ENCODE data around the gene NFKBIE.
"Not testable (repeated sequence)": the region's sequence is repeated elsewhere in the genome, so short reads cannot be mapped to it uniquely, and the experiment has no call there.

Gene NFKBIE

DNA sequence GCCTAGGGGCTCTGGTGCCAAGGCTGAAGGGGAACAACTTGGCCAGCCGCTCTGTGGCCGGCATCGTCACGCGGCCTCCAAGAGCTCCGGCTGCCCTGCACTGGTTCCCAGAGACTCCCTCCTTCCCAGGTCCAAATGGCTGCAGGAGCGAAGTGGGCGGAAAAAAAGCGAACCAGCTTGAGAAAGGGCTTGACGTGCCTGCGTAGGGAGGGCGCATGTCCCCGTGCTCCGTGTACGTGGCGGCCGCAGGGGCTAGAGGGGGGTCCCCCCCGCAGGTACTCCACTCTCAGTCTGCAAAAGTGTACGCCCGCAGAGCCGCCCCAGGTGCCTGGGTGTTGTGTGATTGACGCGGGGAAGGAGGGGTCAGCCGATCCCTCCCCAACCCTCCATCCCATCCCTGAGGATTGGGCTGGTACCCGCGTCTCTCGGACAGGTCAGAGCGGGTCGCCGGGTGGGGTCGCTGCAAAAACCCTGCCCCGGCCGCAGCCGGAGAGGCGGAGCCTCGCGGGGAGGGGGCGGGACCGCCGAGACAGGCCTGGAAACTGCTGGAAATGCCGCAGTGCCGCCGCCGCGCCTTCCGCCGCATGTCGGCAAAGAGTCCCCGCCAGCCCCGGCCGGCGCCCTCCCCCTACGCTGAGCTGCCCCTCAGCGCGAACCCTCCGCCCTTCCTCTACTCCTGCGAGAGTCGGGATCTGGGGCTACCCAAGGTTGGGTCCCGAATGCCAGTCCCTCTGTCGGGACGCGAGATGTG lies 19.3 kb downstream of the NFKBIE start:
- peak; percentile 91 for DNase-seq (ENCODE audit: low read depth)

DNA sequence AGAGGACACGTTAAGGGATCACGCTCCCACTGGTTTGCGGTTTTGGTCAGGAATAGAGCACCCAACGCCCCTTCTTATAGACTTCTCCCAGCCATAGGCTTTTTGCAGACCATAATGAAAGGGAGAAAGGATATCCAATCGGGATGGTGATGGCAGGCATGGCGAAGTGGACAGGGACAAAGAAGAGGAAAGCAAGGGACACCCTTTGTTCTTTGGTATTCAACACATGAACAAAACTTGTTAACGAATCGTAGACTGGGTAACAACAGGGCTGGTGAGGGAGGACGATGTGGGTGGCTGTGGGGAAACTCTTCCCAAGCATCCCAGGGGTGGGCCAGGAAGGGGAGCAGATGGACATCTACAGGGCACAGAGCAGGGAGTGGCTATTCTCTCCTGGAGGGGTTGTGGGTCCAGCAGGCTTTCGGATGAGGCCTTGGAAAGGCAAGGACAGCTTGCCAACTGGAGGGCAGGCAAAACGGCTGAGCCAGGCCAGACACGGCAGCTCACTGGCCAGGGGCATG lies 19.9 kb downstream of the NFKBIE start:
- DNase-seq (ENCODE audit: low read depth), result no peak

DNA sequence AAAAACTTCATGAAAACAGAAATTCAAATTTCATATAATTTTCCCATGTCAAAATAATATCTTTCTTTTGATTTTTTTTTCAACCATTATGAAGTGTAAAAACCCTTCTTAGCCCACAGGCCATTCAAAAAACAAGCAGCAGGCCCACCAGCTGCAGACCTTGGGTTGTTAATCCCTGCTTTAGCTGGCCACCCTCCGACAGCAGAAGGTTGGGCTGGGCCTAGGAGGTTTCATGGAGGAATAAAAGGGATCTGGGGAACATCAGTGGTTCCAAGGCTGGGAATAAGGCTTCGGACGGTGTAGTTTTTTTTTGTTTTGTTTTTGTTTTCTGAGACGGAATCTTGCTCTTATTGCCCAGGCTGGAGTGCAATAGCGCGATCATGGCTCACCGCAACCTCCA lies 22.0 kb downstream of the NFKBIE start:
- no peak for DNase-seq (ENCODE audit: low read depth)

DNA sequence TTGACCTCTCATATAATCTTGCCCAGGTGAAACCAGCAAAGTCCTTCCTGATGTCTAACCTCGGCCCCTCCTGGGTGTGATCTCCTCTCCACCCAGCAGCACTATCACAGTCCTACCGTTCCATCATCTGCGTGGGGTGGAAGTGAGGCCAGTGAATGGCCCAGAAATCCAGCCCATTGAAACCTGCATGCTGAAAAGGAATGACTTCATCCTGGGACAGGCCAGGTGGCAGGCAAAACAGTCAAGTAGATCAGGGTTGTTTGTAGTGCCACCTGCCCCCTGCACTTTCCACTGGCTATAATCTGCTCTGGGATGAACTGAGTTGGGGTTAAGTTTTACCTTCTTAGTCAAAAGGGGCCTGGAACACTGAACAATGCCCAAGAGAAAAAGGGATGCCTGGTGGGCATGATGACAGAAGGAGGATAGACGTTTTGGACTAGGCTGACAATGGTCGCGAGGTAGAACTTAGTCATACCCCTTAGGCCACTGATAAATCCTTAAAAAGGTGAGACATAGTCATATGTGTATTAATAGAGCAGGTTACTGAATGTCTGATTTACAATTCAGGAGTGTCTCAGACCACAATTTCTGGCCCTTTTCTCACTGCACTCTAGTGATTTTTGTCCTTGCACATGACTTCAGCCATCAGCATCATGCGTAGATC lies 26.5 kb downstream of the NFKBIE start:
- DNase-seq (ENCODE audit: low read depth), result no peak

DNA sequence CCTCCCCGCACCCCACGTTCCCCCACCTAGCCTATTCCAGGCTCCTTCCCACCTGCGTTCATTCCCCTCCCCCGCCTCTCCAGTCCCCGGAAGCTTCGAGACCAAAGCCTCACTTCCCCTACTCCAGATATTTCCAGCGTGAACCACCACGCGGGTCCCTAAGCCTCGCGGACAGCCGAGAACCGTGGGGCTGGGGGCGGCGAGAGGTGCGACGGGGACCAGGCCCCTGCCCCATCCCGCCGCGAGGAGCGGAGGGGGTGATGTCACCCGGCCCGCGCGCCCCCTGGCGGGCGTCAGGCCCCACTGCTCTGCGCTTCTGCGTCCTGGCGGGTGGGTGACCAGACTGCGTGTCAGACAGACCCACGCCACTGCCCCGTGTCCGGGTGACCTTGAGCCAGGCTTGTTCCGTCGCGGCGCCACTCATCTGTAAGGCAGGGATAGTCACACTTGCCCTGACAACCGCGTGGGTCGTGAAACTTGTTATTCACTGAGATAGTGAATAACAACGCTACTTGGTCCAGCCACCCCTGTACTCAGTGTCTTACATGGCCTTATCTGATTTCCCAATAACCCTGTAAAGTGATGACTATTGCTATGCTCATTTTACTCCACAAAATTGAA lies 27.4 kb downstream of the NFKBIE start:
- peak; percentile 82 for DNase-seq (ENCODE audit: low read depth)

DNA sequence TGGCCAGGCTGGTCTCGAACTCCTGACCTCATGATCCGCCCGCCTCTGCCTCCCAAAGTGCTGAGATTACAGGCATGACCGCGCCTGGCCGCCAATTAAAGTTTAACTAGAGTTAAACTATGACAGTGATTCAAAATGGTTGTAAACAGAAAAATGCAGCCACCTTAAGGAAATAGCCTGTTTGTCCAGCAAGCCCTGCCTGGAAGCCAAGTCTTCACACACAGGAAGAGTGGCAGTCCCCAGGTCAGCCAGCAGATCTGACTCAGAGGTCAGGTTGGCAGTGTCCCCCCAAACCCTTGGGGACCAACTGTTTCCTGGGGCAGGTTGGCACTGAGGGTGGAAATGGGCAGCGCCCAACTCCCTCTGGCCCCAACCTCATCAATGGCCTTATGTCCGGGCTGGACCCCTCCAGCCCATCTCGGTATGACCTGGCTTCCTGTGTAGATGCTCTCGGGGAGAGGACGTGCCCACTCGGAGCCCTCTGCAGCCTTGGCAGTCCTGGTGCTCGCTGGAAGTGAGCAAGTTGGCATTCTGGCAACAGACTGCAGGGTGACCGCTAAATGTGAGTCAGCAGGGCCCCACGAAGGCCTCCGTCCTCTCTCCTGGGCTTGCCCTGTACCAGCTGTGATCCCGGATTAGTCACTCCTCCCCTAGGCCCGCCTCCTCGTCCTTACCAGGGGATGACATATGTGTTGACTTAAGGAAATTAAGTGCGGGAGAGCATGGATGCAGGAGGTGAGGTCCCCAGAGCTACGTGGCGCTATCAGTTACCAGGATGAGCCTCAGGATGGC lies 28.1 kb downstream of the NFKBIE start:
- DNase-seq (ENCODE audit: low read depth), result peak; percentile 69

DNA sequence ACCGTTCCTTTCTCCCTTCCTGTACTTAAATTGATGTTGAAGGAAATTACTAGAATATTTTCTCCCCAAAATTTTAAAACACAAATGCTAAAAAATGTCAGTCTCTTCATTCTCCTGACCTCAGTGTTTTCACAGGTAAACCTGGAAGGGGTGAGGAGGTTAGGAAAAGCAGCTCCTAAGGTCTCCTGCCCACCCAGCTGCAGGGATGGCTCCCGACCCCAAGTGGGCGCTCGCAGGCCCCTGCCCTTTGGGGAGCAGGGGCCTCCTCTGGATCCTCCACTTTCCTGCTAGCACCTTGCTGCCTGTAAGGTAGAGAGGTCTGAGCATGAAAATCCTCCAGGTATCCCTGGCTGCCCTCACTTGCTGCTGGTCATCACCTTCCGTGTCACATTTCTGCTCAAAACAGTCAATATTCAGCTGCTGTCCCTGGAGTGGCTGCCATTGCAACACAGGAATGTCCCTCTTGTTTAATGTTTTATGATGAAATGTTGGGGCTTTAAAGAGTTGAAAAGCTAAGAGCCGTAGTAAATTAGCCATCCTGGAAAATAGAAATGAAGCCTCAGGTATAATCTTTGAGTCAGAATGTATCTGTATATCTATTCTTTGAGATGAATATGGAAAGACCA lies 29.3 kb downstream of the NFKBIE start:
- no peak for DNase-seq (ENCODE audit: low read depth)

DNA sequence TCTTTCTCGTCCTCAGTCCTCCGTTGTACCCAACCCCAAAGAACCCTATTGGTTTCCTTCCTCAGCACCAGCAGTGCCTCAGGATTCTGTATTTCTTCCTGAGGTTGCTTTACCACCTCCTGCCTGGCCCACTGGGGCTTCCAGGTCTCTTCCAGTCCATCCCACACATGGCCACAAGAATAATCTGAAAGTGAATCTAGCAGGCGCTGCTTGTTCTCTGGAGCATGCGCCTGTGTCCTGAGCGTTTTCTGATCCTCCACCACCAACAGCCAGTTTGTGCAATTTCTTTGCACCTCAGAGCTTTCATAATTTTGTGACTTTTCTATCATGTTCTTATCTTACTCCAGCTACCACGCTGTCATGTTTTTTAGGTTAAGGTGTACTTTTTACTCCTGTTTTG lies 30.1 kb downstream of the NFKBIE start:
- DNase-seq (ENCODE audit: low read depth), result no peak

DNA sequence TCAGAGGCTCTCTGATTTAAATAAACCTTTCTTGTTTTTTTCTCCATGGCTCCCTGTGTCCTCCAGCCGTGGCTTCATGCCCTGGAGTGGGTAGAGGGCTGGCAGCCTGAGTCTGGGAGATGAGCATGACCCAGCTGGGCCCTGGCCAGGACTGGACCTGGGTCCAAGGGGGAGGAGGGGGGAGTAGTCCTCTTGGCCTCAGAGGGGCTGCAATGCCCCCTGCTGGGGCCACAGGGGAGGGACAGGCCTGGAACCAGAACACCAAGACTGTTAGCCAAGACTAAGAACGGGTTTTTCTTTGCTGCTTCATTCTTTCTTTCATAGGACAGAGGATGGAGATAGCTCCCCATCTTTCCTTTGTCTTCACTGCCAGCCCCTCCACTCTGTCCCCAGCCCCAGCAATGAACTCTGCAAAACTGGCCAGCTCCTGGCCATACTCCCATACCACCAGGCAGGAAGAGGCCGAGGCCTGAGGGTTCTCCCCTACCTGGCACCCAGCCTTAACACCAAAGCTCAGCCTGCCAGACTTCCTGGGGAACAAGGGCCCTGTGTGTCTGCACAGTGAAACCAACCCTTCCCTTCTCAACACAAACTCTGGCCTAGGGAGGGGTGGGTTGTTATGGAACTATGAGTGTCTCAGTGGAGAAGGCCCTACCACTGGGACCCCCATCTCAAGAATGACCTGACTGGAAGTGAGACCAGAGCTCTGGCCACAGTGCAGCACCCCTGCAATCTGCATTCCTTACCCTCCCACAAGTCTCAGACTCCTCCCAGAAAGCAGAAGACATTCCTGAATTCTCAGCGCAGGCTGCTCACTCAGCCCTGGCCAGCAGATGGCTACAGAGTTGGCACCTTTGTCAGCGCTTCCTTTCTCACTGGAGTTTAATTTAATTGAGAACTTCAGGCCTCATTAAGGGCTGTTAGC lies 31.0 kb downstream of the NFKBIE start:
- DNase-seq (ENCODE audit: low read depth), result no peak

DNA sequence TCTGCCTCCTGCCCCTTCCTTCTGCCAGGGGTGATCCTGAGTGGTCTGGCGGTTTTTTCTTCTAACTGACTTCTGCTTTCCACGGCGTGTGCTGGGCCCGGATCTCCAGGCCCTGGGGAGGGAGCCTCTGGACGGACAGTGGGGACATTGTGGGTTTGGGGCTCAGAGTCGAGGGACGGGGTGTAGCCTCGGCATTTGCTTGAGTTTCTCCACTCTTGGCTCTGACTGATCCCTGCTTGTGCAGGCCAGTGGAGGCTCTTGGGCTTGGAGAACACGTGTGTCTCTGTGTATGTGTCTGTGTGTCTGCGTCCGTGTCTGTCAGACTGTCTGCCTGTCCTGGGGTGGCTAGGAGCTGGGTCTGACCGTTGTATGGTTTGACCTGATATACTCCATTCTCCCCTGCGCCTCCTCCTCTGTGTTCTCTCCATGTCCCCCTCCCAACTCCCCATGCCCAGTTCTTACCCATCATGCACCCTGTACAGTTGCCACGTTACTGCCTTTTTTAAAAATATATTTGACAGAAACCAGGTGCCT lies 31.7 kb downstream of the NFKBIE start:
- no peak for DNase-seq (ENCODE audit: low read depth)

DNA sequence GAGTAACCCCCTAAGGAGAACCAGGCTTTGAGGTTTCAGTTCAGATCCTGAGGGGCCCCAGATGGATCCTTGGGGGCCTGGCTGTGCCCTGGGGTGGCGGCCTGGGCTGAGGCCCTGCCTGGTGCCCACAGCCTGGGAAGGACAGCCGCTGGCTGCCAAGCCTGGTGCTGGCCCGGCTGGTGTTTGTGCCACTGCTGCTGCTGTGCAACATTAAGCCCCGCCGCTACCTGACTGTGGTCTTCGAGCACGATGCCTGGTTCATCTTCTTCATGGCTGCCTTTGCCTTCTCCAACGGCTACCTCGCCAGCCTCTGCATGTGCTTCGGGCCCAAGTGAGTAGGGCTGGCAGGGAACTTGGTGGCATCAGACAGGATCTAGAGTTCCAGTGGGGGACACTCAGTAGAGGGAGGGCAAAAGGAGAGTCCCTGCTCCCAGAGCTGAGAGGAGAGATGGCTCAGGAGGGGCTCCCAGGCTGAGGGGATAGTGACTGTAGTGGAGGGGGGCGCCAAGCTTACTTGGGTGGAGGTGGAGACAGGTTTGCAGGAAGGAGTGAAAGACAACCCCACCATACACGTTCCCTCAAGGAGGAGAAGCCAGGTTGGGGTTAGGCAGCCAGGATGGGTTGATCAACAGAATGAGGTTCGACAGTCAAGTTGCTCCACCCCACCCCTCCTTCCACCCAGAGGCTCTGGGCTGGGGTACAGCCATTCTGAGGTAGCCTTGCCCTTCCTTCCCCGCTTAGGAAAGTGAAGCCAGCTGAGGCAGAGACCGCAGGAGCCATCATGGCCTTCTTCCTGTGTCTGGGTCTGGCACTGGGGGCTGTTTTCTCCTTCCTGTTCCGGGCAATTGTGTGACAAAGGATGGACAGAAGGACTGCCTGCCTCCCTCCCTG lies 32.4 kb downstream of the NFKBIE start:
- no peak for DNase-seq (ENCODE audit: low read depth)

DNA sequence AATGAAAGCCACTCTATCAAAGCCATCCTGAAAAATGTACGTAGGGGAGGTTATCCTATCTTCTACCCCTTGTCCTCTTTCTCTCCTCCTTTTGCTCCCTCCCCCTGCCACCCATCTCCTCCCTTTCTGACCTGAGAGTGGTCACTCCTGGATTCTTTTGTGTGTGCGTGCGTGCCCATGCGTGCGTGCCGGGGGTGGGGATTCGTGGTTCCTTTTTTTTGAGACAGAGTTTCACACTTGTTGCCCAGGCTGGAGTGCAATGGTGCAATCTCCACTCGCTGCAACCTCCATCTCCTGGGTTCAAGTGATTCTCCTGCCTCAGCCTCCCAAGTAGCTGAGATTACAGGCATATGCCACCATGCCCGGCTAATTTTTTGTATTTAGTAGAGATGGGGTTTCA lies 33.9 kb downstream of the NFKBIE start:
- DNase-seq (ENCODE audit: low read depth), result not testable (repeated sequence)

DNA sequence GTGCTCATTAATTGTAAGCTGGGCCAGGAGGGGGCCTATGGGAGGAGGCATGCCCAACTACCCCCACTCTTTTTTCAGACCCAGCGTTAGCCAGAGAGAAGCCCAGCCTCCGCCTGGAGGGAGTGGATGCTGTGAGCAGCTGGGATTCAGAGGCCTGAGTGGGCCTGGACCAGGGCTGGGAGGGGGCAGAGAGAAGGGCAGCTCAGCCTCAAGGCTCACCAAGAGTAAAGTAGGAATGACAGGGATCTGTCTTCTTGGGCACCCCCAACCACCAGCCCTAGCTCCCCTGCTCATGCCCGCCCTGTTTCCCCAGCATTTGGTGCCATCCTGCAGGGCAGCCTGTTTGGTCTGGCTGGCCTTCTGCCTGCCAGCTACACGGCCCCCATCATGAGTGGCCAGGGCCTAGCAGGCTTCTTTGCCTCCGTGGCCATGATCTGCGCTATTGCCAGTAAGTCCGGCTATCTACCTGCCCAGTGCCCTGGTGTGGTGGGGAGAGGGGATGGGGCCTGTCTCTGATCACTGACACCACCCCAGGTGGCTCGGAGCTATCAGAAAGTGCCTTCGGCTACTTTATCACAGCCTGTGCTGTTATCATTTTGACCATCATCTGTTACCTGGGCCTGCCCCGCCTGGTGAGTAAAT lies 35.2 kb downstream of the NFKBIE start:
- DNase-seq (ENCODE audit: low read depth), result no peak

DNA sequence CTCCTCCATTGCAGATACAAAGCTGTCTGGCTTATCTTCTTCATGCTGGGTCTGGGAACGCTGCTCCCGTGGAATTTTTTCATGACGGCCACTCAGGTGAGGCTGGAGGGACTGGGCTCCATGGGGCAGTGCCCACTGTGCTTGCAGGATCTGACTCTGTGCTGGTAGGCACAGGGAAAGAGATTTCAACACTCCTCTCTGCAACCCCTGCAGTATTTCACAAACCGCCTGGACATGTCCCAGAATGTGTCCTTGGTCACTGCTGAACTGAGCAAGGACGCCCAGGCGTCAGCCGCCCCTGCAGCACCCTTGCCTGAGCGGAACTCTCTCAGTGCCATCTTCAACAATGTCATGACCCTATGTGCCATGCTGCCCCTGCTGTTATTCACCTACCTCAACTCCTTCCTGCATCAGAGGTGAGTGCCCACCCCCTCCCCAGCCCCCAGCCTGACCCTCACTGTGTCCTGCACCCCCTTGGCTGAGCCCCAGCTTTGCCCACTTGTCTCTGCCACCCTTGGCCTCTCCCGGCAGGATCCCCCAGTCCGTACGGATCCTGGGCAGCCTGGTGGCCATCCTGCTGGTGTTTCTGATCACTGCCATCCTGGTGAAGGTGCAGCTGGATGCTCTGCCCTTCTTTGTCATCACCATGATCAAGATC lies 35.8 kb downstream of the NFKBIE start:
- DNase-seq (ENCODE audit: low read depth), result no peak

DNA sequence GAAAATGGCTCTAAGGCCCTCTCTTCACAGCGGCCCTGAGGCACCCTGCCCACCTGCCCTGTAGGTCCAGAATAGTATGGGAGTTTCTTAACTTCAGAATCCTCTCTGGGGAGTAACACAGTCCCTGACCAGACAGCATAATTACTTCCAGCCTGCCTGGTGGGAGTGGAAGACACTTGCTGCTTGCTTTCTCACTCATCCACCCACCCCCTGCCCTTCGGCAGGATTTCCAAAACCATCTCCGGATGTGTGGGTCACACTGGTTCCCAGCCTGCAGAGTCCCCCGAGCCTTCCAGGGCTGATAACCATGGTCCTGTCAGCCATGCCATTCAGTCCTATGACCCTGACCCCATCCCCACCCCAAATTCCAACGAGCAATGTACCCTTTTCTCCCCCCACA lies 36.5 kb downstream of the NFKBIE start:
- no peak for DNase-seq (ENCODE audit: low read depth)

DNA sequence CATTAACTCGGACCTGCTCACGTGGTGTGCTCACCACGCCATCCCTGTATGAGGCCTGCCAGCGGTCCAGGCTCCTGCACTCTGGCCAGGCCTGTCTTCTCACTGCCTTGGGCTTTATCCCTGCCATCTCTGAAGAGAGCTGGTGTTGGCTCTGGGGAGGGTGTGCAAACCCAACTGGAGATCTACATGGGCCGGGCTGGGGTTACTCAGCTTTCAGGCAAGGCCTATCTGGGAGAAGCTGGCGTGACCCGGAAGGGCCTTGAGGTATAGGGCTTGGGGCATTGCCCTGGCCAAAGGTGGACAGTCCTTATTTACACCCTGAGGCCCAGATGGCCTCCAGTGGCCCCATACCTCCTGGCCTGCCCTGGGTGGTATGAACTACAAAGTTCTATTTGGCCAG lies 36.9 kb downstream of the NFKBIE start:
- DNase-seq (ENCODE audit: low read depth), result no peak

DNA sequence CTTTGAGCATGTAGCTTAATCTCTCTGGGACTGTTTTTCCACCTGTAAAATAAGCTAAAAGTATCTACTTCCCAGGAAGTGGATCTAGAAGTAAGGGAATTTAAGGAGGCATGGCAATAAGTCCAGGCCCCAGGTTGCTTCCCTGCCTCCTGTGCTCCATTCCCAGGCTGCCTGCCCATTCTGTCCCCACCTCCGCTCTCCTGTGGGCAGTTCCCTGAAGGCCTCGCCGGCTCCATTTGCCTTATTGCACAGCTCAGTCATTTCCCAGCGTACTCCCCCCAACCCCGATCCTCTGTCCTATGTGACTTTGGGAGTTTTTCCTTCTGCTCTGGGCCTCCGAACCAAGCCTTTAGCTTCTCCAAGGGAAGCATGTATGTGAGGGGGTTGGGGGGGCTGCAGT lies 37.3 kb downstream of the NFKBIE start:
- DNase-seq (ENCODE audit: low read depth), result no peak

DNA sequence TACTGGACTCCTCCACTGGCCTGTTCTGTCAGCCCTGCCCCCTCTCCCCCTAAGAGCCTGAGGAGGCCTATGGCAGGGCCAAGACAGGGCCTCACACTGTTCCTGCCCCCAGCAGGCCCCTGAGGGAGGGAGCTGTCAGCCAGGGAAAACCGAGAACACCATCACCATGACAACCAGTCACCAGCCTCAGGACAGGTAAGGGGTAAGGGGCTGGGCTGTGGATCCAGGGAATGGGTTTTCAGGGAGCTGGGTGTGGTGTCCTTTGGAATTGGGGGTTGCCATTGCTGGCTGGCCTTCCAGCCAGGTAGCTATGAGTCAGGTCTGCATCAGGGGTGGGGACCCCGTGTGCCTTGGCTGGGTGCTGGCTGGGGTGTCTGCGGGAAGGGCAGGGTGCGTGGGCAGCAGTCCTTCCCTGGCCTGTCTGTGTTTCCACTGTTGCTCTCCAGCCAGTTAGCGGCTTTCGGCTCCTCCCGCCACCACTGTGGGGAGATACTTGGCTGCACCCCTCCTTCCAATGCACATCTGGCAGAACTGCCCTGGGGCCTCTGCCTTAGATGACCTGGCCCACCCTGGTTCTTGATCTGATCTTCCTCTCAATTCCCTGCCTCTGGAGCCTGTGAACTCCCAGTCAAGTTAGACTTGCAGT lies 38.1 kb downstream of the NFKBIE start:
- no peak for DNase-seq (ENCODE audit: low read depth)
